ENCODE measurements around the gene CADPS2.

GRCh38 chr7:122269241-122269640 is 617.0 kb downstream of the CADPS2 start:
- TF ChIP-seq TOX (CRISPR knock-in tag; IDR thresholded peaks at IDR 0.05; ENCODE audit: borderline replicate concordance) (no peak), OSR1 (CRISPR knock-in tag; IDR thresholded peaks at IDR 0.05) (no peak), PATZ1 (CRISPR knock-in tag; IDR thresholded peaks at IDR 0.05; ENCODE audit: borderline replicate concordance) (no peak), TCF4 (CRISPR knock-in tag; IDR thresholded peaks at IDR 0.05; ENCODE audit: borderline replicate concordance) (no peak), BACH2 (CRISPR knock-in tag; IDR thresholded peaks at IDR 0.05; ENCODE audit: borderline replicate concordance) (no peak), ZNF565 (CRISPR knock-in tag; conservative IDR thresholded peaks at IDR 0.05; ENCODE audit: low read depth) (no peak), ARNTL (CRISPR knock-in tag; IDR thresholded peaks at IDR 0.05; ENCODE audit: borderline replicate concordance, low read depth) (no peak)

All from SK-N-SH treated with all-trans-retinoic acid at 6 μM for 48 hours (cell line).